HepG2 (cell line): Measurements from ENCODE around the gene TLN1. TPM values are rescaled to one million over a fixed set of nuclear protein-coding genes. Genes with fewer than 3 reads are reported as not detected.

ENCODE experiments used
- AGO2 ChIP-seq: fragments of 200-400 bp; formaldehyde crosslinking; optimal IDR thresholded peaks from 2 replicates; pipeline ENCODE3; 2017; ENCODE audit warnings: mild to moderate bottlenecking, low read depth, low read length, moderate library complexity
- ASH2L ChIP-seq: fragments of 300-600, 200-600 bp; sonication (generic); IDR thresholded peaks from 2 replicates; pipeline ENCODE4 v1.7.0; 2017; ENCODE audit warnings: low read depth, mild to moderate bottlenecking, moderate library complexity, mixed read lengths, low read length; ENCODE audit not compliant: insufficient read length
- CBX5 ChIP-seq: sonication (generic); formaldehyde crosslinking; IDR thresholded peaks from 2 replicates; pipeline ENCODE4 v1.4.0; 2020; ENCODE audit warnings: missing genetic modification reagents, borderline replicate concordance
- FOXK2 ChIP-seq: fragments of 450-650 bp; IDR thresholded peaks from 2 replicates; pipeline ENCODE4 v1.6.1; 2016
- GATAD2A ChIP-seq: IDR thresholded peaks from 2 replicates; pipeline ENCODE4 v1.6.1; 2016
- MED13 ChIP-seq: sonication (generic); formaldehyde crosslinking; IDR thresholded peaks from 2 replicates; pipeline ENCODE4 v1.5.0; 2020; ENCODE audit warnings: missing genetic modification reagents
- MYNN ChIP-seq: sonication (generic); formaldehyde crosslinking; IDR thresholded peaks from 2 replicates; pipeline ENCODE4 v1.4.0; 2020; ENCODE audit warnings: mild to moderate bottlenecking, low read depth, missing genetic modification reagents
- PHF20 ChIP-seq: sonication (generic); formaldehyde crosslinking; IDR thresholded peaks from 2 replicates; pipeline ENCODE4 v1.5.0; 2020; ENCODE audit warnings: mild to moderate bottlenecking, missing genetic modification reagents
- RCOR2 ChIP-seq: IDR thresholded peaks from 2 replicates; pipeline ENCODE4 v1.6.1; 2016; ENCODE audit warnings: missing biosample characterization, missing genetic modification reagents
- SMARCC2 ChIP-seq: fragments of 450-650 bp; IDR thresholded peaks from 2 replicates; pipeline ENCODE4 v1.6.1; 2017; ENCODE audit warnings: antibody characterized with exemption, mild to moderate bottlenecking
- SMYD3 ChIP-seq: sonication (generic); formaldehyde crosslinking; IDR thresholded peaks from 2 replicates; pipeline ENCODE4 v1.8.1; 2023; ENCODE audit warnings: mild to moderate bottlenecking, missing genetic modification reagents
- TEAD2 ChIP-seq: sonication (generic); formaldehyde crosslinking; IDR thresholded peaks from 2 replicates; pipeline ENCODE4 v1.9.0; 2021; ENCODE audit warnings: missing genetic modification reagents
- ZNF253 ChIP-seq: sonication (generic); formaldehyde crosslinking; IDR thresholded peaks from 2 replicates; pipeline ENCODE4 v1.8.0; 2022; ENCODE audit warnings: mild to moderate bottlenecking, missing genetic modification reagents, borderline replicate concordance
- ZNF501 ChIP-seq: sonication (generic); formaldehyde crosslinking; IDR thresholded peaks from 2 replicates; pipeline ENCODE4 v1.5.1; 2020; ENCODE audit warnings: mild to moderate bottlenecking, moderate library complexity, missing genetic modification reagents
- ZNF543 ChIP-seq: sonication (generic); formaldehyde crosslinking; IDR thresholded peaks from 2 replicates; pipeline ENCODE4 v1.4.0; 2020; ENCODE audit warnings: mild to moderate bottlenecking, missing genetic modification reagents
- ZNF547 ChIP-seq: sonication (generic); formaldehyde crosslinking; IDR thresholded peaks from 2 replicates; pipeline ENCODE4 v1.5.1; 2020; ENCODE audit warnings: mild to moderate bottlenecking, missing genetic modification reagents
- ZNF549 ChIP-seq: sonication (generic); formaldehyde crosslinking; IDR thresholded peaks from 2 replicates; pipeline ENCODE4 v1.5.0; 2020; ENCODE audit warnings: missing genetic modification reagents
- ZNF589 ChIP-seq: sonication (generic); formaldehyde crosslinking; conservative IDR thresholded peaks from 2 replicates; pipeline ENCODE4 v1.8.0; 2022; ENCODE audit warnings: mild to moderate bottlenecking, moderate library complexity, missing genetic modification reagents
- polyA plus RNA-seq, 8 experiments: library from polyadenylated mRNA; depleted of rRNA in 3 of 8; stranded (reverse) in 7 of 8; unstranded in 1 of 8; fragments of >200 nt; fragmentation: Illumina TruSeq in 4 of 8; extraction: Trizol in 4 of 8; gene quantifications; 2 replicates each; pipeline versions ENCODE4 v1.2.1 to v1.2.3, GENCODE V29; 2011 to 2016; ENCODE audit warnings: low read depth in 4 of 8, missing spikeins in 1 of 8, mixed read lengths in 1 of 8; ENCODE audit not compliant: insufficient read depth in 1 of 8
- total RNA-seq, 5 experiments: library from RNA; depleted of rRNA; stranded (reverse); fragments of >200 nt; fragmentation: Illumina TruSeq; extraction: Trizol; gene quantifications; 2 replicates each; pipeline ENCODE4 v1.2.3, GENCODE V29; 2016; ENCODE audit warnings: low read depth in 1 of 5
- TF ChIP-seq, protein P1 (sequence below): sonication (generic); formaldehyde crosslinking; IDR thresholded peaks from 2 replicates; pipeline ENCODE4 v1.4.0; 2020; ENCODE audit warnings: missing genetic modification reagents, borderline replicate concordance
- TF ChIP-seq, protein P2 (sequence below): sonication (generic); formaldehyde crosslinking; IDR thresholded peaks from 2 replicates; pipeline ENCODE4 v1.4.0; 2020; ENCODE audit warnings: missing genetic modification reagents
- TF ChIP-seq, protein P3 (sequence below): sonication (generic); formaldehyde crosslinking; IDR thresholded peaks from 2 replicates; pipeline ENCODE4 v1.9.0; 2022; ENCODE audit warnings: missing genetic modification reagents, mild to moderate bottlenecking, borderline replicate concordance

Gene TLN1
- total and polyA plus RNA-seq, 2 of the 13 experiments (the other 11 are each of a cell fraction or from before 2014, with no cell fraction given) = 35.2 to 51.8 TPM

DNA sequence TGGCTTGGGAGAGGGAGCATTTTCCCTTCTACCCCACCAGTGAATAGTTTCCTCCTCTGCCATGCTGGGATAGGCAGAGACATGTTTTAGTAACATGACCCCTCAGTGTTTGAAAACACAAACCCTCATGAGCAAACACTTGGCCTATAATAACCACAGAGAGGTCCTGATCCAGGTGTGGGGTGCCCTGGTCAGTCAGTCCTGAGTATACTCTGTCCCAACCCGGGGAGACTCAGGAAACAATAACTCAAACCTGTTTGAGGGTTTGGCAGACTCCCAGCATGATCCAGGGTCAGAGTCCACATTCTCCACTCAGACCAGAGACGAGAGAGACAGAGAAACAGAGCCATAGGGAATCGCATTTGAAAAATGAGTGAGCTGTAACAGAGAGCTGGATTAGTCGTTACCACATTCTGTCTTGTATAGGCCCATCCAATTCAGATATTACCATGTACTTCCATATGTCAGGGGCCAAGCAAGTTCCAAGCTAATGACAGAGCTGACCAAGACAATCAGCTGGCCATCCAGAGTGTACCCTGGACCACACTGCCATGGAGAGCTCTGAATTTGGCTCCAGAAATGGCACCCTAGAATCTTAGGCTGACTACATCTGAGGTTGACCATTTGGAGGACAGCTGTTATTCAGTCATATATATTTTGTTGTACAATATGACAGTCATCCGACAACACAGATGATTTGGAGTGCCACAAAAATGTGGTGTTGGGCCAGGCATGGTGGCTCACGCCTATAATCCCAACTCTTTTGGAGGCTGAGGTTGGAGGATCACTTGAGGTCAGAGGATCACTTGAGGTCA, 62.5 kb downstream of the TLN1 start (continued):
- TF ChIP-seq, protein P1, sequence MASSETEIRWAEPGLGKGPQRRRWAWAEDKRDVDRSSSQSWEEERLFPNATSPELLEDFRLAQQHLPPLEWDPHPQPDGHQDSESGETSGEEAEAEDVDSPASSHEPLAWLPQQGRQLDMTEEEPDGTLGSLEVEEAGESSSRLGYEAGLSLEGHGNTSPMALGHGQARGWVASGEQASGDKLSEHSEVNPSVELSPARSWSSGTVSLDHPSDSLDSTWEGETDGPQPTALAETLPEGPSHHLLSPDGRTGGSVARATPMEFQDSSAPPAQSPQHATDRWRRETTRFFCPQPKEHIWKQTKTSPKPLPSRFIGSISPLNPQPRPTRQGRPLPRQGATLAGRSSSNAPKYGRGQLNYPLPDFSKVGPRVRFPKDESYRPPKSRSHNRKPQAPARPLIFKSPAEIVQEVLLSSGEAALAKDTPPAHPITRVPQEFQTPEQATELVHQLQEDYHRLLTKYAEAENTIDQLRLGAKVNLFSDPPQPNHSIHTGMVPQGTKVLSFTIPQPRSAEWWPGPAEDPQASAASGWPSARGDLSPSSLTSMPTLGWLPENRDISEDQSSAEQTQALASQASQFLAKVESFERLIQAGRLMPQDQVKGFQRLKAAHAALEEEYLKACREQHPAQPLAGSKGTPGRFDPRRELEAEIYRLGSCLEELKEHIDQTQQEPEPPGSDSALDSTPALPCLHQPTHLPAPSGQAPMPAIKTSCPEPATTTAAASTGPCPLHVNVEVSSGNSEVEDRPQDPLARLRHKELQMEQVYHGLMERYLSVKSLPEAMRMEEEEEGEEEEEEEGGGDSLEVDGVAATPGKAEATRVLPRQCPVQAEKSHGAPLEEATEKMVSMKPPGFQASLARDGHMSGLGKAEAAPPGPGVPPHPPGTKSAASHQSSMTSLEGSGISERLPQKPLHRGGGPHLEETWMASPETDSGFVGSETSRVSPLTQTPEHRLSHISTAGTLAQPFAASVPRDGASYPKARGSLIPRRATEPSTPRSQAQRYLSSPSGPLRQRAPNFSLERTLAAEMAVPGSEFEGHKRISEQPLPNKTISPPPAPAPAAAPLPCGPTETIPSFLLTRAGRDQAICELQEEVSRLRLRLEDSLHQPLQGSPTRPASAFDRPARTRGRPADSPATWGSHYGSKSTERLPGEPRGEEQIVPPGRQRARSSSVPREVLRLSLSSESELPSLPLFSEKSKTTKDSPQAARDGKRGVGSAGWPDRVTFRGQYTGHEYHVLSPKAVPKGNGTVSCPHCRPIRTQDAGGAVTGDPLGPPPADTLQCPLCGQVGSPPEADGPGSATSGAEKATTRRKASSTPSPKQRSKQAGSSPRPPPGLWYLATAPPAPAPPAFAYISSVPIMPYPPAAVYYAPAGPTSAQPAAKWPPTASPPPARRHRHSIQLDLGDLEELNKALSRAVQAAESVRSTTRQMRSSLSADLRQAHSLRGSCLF = no peak
- TF ChIP-seq TEAD2 (CRISPR knock-in tag) (no peak), MYNN (CRISPR knock-in tag) (no peak), ZNF589 (no peak), SMYD3 (CRISPR knock-in tag) (0 out of 2 replicates have a peak, but pooled peaks have one; percentile 39), RCOR2 (CRISPR knock-in tag) (peak; percentile 58), ZNF543 (CRISPR knock-in tag) (no peak), PHF20 (CRISPR knock-in tag) (no peak), ZNF549 (no peak), ZNF547 (CRISPR knock-in tag) (no peak), ZNF253 (no peak), FOXK2 (no peak), CBX5 (CRISPR knock-in tag) (peak; percentile 65; the same call in 1 of the 2 replicates), AGO2 (no peak), SMARCC2 (no peak), GATAD2A (CRISPR knock-in tag) (peak; percentile 86), ZNF501 (0 out of 2 replicates have a peak, but pooled peaks have one; percentile 53), MED13 (no peak), ASH2L (peak; percentile 63)
- TF ChIP-seq, protein P2, sequence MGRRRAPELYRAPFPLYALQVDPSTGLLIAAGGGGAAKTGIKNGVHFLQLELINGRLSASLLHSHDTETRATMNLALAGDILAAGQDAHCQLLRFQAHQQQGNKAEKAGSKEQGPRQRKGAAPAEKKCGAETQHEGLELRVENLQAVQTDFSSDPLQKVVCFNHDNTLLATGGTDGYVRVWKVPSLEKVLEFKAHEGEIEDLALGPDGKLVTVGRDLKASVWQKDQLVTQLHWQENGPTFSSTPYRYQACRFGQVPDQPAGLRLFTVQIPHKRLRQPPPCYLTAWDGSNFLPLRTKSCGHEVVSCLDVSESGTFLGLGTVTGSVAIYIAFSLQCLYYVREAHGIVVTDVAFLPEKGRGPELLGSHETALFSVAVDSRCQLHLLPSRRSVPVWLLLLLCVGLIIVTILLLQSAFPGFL (CRISPR knock-in tag) = no peak
- TF ChIP-seq, protein P3, sequence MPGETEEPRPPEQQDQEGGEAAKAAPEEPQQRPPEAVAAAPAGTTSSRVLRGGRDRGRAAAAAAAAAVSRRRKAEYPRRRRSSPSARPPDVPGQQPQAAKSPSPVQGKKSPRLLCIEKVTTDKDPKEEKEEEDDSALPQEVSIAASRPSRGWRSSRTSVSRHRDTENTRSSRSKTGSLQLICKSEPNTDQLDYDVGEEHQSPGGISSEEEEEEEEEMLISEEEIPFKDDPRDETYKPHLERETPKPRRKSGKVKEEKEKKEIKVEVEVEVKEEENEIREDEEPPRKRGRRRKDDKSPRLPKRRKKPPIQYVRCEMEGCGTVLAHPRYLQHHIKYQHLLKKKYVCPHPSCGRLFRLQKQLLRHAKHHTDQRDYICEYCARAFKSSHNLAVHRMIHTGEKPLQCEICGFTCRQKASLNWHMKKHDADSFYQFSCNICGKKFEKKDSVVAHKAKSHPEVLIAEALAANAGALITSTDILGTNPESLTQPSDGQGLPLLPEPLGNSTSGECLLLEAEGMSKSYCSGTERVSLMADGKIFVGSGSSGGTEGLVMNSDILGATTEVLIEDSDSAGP (CRISPR knock-in tag) = no peak
